Measurements from ENCODE around the gene TNPO3.

TNPO3 gene

GRCh38 chr7:128938544-128939074, 116.3 kb downstream of the TNPO3 start:
- no peak for DNase-seq (ENCODE audit: low spot score)

DNA sequence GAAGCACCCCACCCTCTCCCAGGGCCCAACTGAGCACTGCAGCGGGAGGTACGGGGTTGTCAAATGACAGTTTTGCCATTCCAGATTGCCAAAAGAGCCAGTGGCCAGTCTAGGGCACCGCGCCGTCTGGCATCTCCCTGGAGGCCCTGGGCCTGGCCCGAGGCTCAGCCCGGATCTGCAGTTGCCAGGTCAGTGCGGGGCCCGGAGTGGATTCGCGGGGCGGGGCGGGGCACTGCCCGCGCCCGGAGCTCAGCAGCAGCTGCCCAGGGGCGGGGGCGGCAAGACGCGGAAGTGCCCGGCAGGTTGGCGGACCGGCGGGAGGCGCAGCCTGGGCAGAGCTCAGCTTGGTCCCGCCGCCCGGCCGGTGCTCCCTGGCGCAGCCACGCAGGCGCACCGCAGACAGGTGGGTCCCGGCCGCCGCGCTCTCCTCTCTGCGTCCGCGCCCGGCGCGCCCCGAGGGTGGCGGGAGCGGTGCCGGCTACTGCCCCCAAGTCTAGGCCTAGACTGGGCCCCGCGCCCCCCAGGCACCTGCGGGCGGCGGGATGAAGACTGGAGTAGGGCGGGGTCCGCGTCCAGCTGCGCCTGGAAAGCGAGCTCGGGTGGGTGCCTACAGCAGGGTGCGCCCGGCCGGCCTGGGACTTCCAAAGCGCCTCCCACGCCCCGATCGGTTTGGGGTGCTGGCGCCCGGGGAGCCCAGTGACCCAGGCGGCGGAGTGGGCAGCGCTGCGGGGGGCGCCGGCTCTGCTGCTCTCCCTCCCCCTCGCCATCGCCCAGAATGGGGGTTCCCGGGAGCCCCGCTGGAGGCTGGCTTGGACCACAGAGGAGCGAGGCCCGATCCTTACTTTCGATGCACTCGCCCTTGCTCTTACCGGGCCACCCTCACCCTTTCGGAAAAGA, 117.0 kb downstream of the TNPO3 start, which contains the start of gene IRF5:
Gene IRF5 (plus strand): TSS at position 281 of the 897 bp plus-strand sequence. CDS start 4,155 bp downstream, outside the sequence.
- no peak for DNase-seq (ENCODE audit: low spot score)

DNA sequence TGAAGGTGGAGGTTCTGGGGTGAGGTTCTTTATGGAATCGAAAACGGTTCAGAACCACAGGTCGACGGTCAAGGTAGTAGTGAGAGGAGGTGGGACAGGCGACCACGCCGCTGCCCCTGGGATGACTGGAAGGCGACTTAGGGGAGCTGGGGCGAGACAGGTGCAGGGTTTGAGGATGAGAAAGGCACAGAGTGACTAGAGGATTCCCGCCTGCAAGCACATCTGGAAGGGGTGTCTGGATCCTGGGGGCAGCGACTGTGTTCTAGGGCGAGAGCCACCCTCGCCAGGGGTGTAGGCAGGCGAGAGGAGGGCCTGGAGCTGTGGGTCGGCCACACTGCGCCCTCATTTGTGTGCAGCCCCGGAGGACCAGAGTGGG, 117.7 kb downstream of the TNPO3 start:
- DNase-seq (ENCODE audit: low spot score) = no peak

DNA sequence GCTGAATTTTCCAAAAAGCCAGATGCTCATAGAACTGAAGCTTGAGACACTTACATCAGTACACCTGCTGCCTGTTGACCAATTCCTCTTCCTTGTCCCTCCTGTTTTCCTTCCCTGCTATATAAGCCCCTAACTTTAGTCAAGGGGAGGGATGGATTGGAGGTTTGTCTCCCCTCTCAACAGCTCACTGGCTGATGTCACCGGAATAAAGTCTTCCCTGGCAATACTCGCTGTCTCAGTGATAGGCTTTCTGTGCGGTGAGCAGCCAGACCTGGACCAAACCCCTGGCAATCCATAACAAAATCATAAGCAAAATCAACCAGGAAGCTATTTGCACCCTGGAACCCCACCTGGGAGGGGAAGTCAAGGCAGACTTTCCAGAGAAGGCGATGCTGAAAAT, 118.1 kb downstream of the TNPO3 start:
- no peak for DNase-seq (ENCODE audit: low spot score)

GRCh38 chr7:128935342-128935730, 119.6 kb downstream of the TNPO3 start:
- DNase-seq (ENCODE audit: low spot score) = no peak

GRCh38 chr7:128934361-128935341, 120.3 kb downstream of the TNPO3 start:
- no peak for DNase-seq (ENCODE audit: low spot score)

DNA sequence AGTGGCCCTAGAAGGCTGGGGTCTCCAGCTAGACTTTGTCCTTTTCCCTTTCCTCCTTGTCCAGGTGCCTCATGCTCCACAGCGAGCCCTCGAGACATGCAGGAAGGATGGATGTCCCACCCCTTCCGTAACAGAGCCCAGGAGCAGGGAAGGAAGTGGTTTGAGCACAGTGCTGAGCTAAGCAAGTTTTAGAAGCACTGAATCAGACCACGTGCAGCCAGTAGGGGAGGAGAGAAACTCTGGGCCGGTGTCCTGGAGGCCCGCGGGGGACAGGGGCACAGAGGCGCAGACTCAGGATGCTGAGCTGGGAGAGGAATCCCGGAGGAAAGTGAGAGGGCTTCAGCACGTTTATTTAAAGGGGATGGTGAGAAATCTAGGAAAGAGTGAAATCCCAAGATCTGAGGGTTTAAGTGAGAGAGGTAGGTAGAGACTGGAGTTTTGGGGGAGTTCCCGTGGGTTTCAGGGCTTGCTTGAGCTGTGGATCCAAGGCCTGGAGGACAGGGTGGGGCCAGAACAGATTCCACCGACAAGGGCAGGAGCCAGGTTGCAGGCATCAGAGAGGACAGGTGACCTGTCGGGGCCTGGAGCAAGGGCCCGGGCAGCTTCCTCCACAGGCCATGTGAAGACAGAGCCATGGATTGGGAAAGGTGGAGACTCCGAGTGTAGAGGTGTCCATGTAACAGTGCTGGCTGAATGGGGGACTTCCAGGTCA, 121.6 kb downstream of the TNPO3 start:
- no peak for DNase-seq (ENCODE audit: low spot score)

DNA sequence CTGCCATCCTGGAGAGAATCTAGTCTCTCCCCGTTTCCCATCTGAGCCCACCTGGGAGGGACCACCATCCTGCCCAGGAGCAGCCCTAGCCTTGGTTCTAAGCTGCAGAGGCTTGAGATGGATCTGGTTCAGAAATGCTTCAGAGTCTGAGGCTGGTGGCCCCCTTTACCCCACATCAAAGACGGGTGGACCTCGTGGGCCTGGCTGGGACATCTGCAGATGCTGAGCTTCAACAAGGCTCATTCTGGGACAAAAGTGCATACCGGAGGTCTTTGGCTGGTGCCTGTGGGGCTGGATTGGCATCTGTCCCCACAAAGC, 122.1 kb downstream of the TNPO3 start:
- DNase-seq (ENCODE audit: low spot score) = no peak

DNA sequence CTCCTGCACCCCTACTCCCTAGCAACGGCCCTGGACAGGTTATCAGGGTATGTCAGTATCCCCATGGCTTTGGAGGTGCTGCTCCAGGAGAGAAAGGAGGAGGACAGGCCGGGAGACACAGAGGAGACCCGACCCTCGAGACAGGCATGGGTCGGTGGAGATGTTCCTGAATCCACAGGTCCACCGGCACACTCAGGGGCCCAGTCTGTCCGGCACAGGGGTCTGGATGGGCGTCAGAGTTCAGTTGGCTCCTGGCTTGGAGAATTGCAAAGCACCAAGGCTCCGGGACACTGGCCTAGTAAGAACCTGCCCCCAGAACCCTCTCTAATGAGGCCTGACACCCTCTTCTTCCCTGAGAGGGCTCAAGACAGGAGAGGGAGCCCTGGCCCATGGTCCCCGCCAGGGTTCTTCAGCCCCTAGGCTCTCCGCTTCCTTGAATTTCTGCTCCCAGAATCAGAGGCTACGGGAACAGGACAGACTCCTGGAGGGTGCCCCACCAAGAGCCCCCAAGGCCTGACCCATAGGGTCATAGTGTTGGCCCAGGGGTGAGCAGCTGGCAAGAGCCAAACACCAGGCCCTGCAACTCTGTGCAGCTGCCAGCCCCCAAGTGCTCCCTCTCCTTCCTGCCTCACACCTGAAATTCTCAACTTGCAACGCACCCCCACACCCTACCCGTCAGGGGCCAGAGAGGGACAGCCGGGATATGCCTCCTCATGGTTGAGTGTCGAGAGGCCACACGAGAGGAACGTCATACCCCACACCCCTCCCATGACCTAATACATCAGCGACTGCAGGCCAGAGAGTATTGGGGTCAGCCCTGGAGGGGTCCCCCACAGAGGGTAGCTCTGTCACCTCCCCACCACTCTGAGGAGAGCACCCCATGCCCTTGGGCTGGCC, 122.7 kb downstream of the TNPO3 start:
- DNase-seq (ENCODE audit: low spot score) = no peak

DNA sequence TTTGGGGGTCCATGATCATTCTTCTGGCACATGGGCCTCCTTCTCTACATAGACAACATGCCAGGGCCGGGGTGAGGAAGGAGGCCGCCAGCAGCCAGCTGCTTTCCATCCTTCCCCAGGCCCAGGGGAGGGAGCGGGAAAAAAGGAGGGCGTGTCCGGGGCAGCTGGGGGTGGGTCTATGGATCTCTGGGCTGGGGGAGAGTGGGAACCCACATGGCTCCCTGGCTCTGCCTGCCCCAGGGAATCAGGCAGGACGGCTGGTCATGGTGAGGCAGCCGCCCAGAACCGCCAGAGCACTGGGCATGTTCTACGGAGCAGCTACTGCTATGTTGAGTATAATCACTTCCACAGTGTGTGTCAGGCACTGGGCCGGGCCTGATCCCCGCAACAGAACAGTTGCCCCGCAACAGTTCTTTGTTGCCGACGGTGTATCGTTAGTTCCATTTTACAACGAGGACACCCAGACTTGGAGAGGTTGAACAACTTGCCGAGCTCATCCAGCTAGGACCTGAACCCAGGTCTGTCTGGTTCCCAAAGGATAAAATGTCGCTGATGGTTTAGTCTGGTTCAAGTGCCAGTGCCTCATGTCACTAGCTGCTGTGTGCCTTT, 123.6 kb downstream of the TNPO3 start:
- DNase-seq (ENCODE audit: low spot score) = no peak

DNA sequence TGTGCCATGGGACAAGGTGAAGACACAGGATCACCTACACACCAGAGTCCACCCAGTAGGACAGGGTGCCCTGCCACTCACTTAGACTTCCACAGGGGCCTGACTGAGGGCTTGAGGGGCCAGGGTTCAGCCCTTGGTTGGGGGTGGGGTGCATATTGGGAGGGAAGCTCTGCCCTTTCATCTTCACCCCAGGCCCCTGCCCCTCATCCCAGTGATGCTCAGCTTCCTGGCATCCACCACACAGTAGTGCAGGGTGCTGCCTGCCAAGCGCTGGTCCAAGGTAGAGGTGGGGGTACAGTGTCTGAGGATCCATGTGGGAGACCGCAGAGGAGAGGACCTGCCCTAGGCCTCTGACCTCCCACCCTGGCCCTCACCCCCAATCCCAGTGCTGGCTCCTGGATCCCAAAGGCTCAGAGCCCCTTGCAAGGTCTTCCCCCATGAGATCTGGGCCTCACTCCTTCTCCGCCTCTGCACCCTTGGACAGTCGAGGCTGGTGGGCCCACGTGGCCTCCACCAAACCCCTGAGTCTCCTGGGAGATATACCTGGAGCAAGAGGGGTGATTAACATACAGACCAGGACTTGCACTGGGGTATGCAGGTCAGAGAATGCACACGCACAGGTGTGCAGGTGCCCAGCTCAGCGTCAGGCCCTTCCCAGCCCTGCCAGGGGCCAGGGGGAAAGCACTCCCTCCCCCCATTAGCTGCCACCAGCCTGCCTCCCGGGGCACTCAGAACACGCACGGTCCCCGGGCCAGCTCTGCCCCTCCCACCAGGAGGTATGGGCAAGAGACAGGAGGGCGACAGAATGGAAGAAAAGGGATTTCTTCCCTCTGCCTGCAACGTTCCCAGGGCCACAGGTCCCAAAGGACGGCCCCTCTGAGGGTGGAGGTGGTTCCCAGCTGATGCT, 125.8 kb downstream of the TNPO3 start:
- no peak for DNase-seq (ENCODE audit: low spot score)

- no peak for DNase-seq (ENCODE audit: low spot score)
Measured at GRCh38 chr7:128928159-128928813, 126.6 kb downstream of the TNPO3 start.

DNA sequence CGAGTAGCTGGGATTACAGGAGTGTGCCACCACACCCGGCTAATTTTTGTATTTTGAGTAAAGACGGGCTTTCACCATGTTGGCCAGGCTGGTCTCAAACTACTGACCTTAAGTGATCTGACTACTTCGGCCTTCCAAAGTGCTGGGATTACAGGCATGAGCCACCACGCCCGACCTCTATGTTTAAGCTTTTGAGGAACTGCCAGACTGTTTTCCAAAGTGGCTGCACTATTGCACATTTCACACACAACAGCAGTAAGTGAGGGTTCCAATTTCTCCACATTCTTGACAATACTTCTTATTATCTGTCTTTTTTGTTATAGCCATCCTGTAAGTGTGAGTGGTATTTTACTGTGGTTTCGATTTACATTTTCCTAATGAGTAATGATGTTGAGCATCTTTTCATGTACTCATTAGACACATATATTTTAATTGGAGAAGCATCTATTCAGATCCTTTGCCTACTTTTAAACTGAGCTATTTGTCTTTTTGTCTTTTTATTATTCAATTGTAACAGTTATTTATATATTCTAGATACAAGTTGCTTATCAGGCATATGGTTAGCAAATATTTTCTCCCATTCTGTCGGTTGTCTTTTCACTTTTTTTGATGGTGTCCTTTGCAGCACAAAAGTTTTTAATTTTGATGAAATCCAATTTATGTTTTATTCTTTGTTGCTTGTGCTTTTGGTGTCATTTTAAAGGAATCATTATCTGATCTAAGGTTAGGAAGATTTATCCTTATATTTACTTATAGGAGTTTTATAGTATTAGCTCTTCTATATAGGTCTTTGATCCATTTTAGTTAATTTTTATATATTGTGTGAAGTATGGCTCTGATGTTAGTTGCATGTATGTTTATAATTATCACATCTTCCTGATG, 130.0 kb downstream of the TNPO3 start:
- DNase-seq (ENCODE audit: low spot score) = no peak

DNA sequence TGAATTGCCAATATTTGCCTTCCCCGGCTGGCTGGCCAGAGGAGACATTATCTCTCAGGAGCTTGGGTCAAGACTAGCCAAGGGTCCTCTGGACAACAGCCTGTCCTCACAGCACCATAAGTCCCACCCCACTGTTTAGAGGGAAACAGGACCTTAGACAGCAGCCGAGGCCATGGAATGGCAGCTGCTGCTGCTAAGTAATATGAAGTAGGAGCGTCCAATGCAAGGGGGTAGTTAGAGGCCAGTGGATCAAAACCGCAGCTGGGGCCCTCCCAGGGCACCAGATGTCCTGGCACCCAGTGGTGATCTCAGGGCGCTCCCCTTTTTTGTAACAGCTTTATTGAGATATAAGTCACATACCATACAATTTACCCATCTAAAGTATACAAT, 131.5 kb downstream of the TNPO3 start:
- DNase-seq (ENCODE audit: low spot score) = no peak

- no peak for DNase-seq (ENCODE audit: low spot score)
Measured at GRCh38 chr7:128922496-128923410, 132.2 kb downstream of the TNPO3 start.

- no peak for DNase-seq (ENCODE audit: low spot score)
Measured at GRCh38 chr7:128921866-128922440, 133.0 kb downstream of the TNPO3 start.
